CD14-positive monocyte (primary cell): ENCODE data around the gene NPEPL1. TPM values are rescaled to one million over a fixed set of nuclear protein-coding genes. Genes with fewer than 3 reads are reported as not detected.

Source experiments
- DNase-seq, 3 donors: peaks; one replicate each; pipeline ENCODE4 v3.0.0-alpha.2; 2011 to 2022
- H2AFZ ChIP-seq: 2 replicates; pipeline ENCODE4 v1.6.0; 2012; ENCODE audit warnings: mild to moderate bottlenecking, low read depth, low read length, inconsistent platforms; ENCODE audit not compliant: insufficient read depth, poor library complexity, severe bottlenecking
- H3K27ac ChIP-seq, 2 donors: 1 replicate in 1 of 2; 2 replicates in 1 of 2; pipeline ENCODE4 v1.5.1; 2012 to 2013; ENCODE audit warnings: low read length in 2 of 2, control low read depth in 1 of 2, inconsistent platforms in 1 of 2, low read depth in 1 of 2, mild to moderate bottlenecking in 1 of 2
- H3K27me3 ChIP-seq, 2 donors: one replicate each; pipeline versions ENCODE4 v1.6.0 to v1.6.1; 2011 to 2013; ENCODE audit warnings: low read length in 2 of 2; ENCODE audit not compliant: control insufficient read depth in 2 of 2, insufficient read depth in 2 of 2
- H3K36me3 ChIP-seq, 2 donors: replicated peaks in 1 of 2; 1 replicate in 1 of 2; 2 replicates in 1 of 2; pipeline versions ENCODE4 v1.5.1 to v1.6.1; 2012 to 2013; ENCODE audit warnings: low read length in 2 of 2, control low read depth in 1 of 2, inconsistent platforms in 1 of 2, mild to moderate bottlenecking in 1 of 2; ENCODE audit not compliant: insufficient read depth in 2 of 2, control insufficient read depth in 1 of 2
- H3K4me1 ChIP-seq, 2 donors: 1 replicate in 1 of 2; 2 replicates in 1 of 2; pipeline versions ENCODE4 v1.5.1 to v1.6.1; 2012 to 2013; ENCODE audit warnings: low read length in 2 of 2, control low read depth in 1 of 2, inconsistent platforms in 1 of 2, mild to moderate bottlenecking in 1 of 2, moderate library complexity in 1 of 2; ENCODE audit not compliant: insufficient read depth in 2 of 2, control insufficient read depth in 1 of 2
- H3K4me2 ChIP-seq: replicated peaks from 2 replicates; pipeline ENCODE3; 2012; ENCODE audit warnings: low read length, moderate library complexity, mild to moderate bottlenecking; ENCODE audit not compliant: poor library complexity, severe bottlenecking; ENCODE audit errors: extremely low read depth
- H3K4me3 ChIP-seq, 3 experiments: fragments of 200-600 bp in 1 of 3; sonication (generic) in 1 of 3; replicated peaks in 1 of 3; 1 replicate in 2 of 3; 2 replicates in 1 of 3; pipeline ENCODE4 v1.5.1; 2011 to 2013; ENCODE audit warnings: low read length in 3 of 3, mild to moderate bottlenecking in 3 of 3, control low read depth in 2 of 3, low read depth in 2 of 3, inconsistent platforms in 1 of 3, moderate library complexity in 1 of 3
- H3K79me2 ChIP-seq: 2 replicates; pipeline ENCODE4 v1.6.0; 2012; ENCODE audit warnings: mild to moderate bottlenecking, control low read depth, inconsistent platforms, low read length, moderate library complexity; ENCODE audit not compliant: insufficient read depth
- H3K9ac ChIP-seq: 2 replicates; pipeline ENCODE4 v1.6.0; 2017; ENCODE audit warnings: low read length, mild to moderate bottlenecking; ENCODE audit not compliant: insufficient read depth, poor library complexity, severe bottlenecking
- H3K9me3 ChIP-seq, 2 donors: replicated peaks in 1 of 2; 1 replicate in 1 of 2; 2 replicates in 1 of 2; pipeline versions ENCODE4 v1.5.1 to v1.6.1; 2012 to 2013; ENCODE audit warnings: low read length in 2 of 2, control low read depth in 1 of 2; ENCODE audit not compliant: control insufficient read depth in 1 of 2, insufficient read depth in 1 of 2
- H4K20me1 ChIP-seq: 2 replicates; pipeline ENCODE4 v1.6.0; 2012; ENCODE audit warnings: mild to moderate bottlenecking, low read length, control low read depth, moderate library complexity; ENCODE audit not compliant: insufficient read depth
- H3K27ac Mint-ChIP-seq, 7 donors: one replicate each; pipeline ENCODE4 v1.8.0; 2020; ENCODE audit warnings: mild to moderate bottlenecking in 7 of 7, mixed read lengths in 7 of 7, moderate library complexity in 6 of 7, inconsistent platforms in 2 of 7
- H3K27me3 Mint-ChIP-seq, 3 donors: one replicate each; pipeline ENCODE4 v1.8.0; 2021 to 2022; ENCODE audit warnings: low read depth in 3 of 3, mild to moderate bottlenecking in 3 of 3, mixed read lengths in 3 of 3, moderate library complexity in 3 of 3, inconsistent platforms in 1 of 3
- H3K36me3 Mint-ChIP-seq, 2 donors: one replicate each; pipeline ENCODE4 v1.8.0; 2020; ENCODE audit warnings: mixed read lengths in 2 of 2, inconsistent platforms in 1 of 2, mild to moderate bottlenecking in 1 of 2
- H3K4me1 Mint-ChIP-seq: one replicate; pipeline ENCODE4 v1.8.0; 2020; ENCODE audit warnings: mild to moderate bottlenecking, mixed read lengths
- H3K4me3 Mint-ChIP-seq, 2 donors: one replicate each; pipeline ENCODE4 v1.8.0; 2020; ENCODE audit warnings: mild to moderate bottlenecking in 2 of 2, mixed read lengths in 2 of 2, moderate library complexity in 1 of 2
- H3K9me3 Mint-ChIP-seq, 7 donors: one replicate each; pipeline ENCODE4 v1.8.0; 2020 to 2022; ENCODE audit warnings: mixed read lengths in 7 of 7, mild to moderate bottlenecking in 6 of 7, moderate library complexity in 6 of 7, inconsistent platforms in 2 of 7
- WGBS: methylation state at CpG from one replicate; pipeline ENCODE4 v1.1.5; 2013; ENCODE audit warnings: missing lambda C conversion rate; ENCODE audit not compliant: insufficient coverage; 5-methylcytosine and 5-hydroxymethylcytosine counted together
- intact Hi-C, 2 donors: fragments of 100-400 bp; cut with micrococcal nuclease; formaldehyde crosslinking; loops; one replicate each; pipeline versions ENCODE4 v1.15.0 to v1.15.1; 2023
- polyA plus RNA-seq, 3 donors: library from polyadenylated mRNA; depleted of rRNA in 1 of 3; unstranded in 2 of 3; stranded (reverse) in 1 of 3; fragments of 300-500 nt in 2 of 3; fragments of >200 nt in 1 of 3; fragmentation: Illumina TruSeq in 2 of 3; gene quantifications; 1 replicate in 2 of 3; 2 replicates in 1 of 3; pipeline ENCODE4 v1.2.3, GENCODE V29; 2012 to 2021
- TF ChIP-seq, protein P1 (sequence below): fragments of 200-600 bp; IDR thresholded peaks from one replicate; pipeline ENCODE4 v1.8.0; 2022; ENCODE audit warnings: antibody characterized with exemption, mild to moderate bottlenecking

The NPEPL1 gene
- polyA plus RNA-seq, 3 donors = 37.6 to 109 (median 39.6) TPM

DNA sequence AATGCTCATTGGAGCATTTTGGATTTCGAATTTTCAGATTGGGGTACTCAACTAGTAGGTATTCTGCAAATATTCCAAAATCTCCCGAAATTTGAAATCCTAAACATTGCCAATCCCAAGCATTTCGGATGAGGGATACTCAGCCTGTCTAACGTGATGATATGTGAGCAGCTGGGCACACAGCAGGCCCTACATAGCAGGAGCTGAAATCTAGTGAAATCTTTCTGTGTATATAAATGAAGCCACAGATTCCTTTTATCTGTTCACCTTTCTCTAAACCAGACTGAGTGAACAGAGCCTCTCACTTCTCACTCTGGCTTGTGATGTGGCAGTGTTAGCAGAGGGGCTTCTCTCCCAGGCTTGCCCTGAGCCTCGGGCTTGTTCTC, 23.7 kb upstream of the NPEPL1 start:
- Mint-ChIP-seq H3K36me3 (peaks cover 62 to 73% of the 10 kb centered on the region in 2 donors), H3K27ac (no peak overlapping the region), H3K9me3 (no peaks in the 10 kb centered on the region), H3K4me3 (no peak overlapping the region), H3K4me1 (peaks cover 10% of the 10 kb centered on the region), H3K27me3 (peaks cover 0 to 1% (median 0%) of the 10 kb centered on the region in 3 donors)
- Histone ChIP-seq H3K4me2 (no peak overlapping the region), H3K27me3 (no peaks in the 10 kb centered on the region), H4K20me1 (peaks cover 64% of the 10 kb centered on the region), H3K9me3 (no peaks in the 10 kb centered on the region), H3K79me2 (peaks cover 36% of the 10 kb centered on the region), H3K4me3 (no peak overlapping the region), H3K27ac (no peak overlapping the region), H2AFZ (no peak overlapping the region), H3K9ac (no peak overlapping the region), H3K4me1 (no peaks in the 10 kb centered on the region), H3K36me3 (peaks cover 70 to 94% of the 10 kb centered on the region in 2 donors)
- intact Hi-C loops = no loop called here
- TF ChIP-seq, protein P1, sequence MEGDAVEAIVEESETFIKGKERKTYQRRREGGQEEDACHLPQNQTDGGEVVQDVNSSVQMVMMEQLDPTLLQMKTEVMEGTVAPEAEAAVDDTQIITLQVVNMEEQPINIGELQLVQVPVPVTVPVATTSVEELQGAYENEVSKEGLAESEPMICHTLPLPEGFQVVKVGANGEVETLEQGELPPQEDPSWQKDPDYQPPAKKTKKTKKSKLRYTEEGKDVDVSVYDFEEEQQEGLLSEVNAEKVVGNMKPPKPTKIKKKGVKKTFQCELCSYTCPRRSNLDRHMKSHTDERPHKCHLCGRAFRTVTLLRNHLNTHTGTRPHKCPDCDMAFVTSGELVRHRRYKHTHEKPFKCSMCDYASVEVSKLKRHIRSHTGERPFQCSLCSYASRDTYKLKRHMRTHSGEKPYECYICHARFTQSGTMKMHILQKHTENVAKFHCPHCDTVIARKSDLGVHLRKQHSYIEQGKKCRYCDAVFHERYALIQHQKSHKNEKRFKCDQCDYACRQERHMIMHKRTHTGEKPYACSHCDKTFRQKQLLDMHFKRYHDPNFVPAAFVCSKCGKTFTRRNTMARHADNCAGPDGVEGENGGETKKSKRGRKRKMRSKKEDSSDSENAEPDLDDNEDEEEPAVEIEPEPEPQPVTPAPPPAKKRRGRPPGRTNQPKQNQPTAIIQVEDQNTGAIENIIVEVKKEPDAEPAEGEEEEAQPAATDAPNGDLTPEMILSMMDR = no peak
- 100% methylated on average over 2 of the region's 5 CpGs for WGBS
- DNase-seq = no peak

DNA sequence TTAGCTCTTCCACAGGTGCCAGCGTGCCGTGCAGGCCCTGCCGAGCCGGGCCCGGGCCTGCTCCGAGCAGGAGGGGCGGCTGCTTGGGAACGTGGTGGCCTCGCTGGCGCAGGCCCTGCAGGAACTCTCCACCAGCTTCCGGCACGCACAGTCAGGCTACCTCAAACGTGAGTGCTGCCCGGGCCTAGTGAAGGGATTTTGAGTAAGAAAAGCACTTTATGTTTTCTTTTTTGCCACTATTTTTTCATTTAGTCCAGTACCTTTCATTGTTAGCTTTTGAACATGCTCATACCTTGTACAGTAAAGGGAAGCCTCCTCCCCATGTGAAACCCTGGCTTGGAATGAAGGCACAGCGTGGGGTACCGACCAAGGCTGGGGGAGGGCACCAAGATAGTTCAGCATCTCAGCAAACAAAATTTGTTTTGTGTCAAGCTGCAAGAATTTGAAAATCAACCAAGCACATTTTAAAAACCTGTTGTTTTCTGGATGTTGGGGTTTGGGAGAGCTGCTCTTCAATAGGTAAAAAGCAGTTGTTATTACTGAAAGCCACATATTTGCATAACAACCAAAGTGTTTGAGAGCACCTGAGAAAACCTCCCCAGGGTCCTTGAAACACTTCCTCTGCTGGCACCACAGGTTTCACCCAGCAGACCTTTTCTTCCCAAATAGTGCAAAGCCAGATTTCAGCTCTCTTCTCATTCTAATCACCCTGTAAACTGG, 23.2 kb upstream of the NPEPL1 start:
- Mint-ChIP-seq H3K27ac (peak overlapping the region in 2 of 7 donors; percentile 8 to 58), H3K9me3 (no peaks in the 10 kb centered on the region), H3K36me3 (peaks cover 67 to 78% of the 10 kb centered on the region in 2 donors), H3K27me3 (peaks cover 0 to 1% (median 0%) of the 10 kb centered on the region in 3 donors), H3K4me3 (no peak overlapping the region), H3K4me1 (peaks cover 10% of the 10 kb centered on the region)
- H2AFZ ChIP-seq = no peak overlapping the region
- peaks cover 58% of the 10 kb centered on the region for H4K20me1 ChIP-seq
- no peak overlapping the region for H3K27ac ChIP-seq
- intact Hi-C loops = no loop called here
- no peaks in the 10 kb centered on the region for H3K9me3 ChIP-seq
- peaks cover 76 to 94% of the 10 kb centered on the region in 2 donors for H3K36me3 ChIP-seq
- H3K9ac ChIP-seq = no peak overlapping the region
- no peak overlapping the region for H3K4me2 ChIP-seq
- H3K4me3 ChIP-seq = no peak overlapping the region
- no peaks in the 10 kb centered on the region for H3K4me1 ChIP-seq
- WGBS = 94% methylated on average over 11 of the region's 16 CpGs
- no peak for DNase-seq
- peaks cover 31% of the 10 kb centered on the region for H3K79me2 ChIP-seq
- no peaks in the 10 kb centered on the region for H3K27me3 ChIP-seq
- TF ChIP-seq, protein P1 = no peak
